WTC11 (cell line): ENCODE data around the gene NFS1. TPM values are rescaled to one million over a fixed set of nuclear protein-coding genes. Genes with fewer than 3 reads are reported as not detected.

Source experiments
- ATAC-seq: fragments of 200-7000 bp; cut with Tn5 transposase; 2 replicates; pipeline ENCODE4 v1.10.0; 2021; ENCODE audit warnings: mild to moderate bottlenecking, moderate library complexity
- CTCF ChIA-PET: fragments of 300-600 bp; sonication (Branson Sonifier 250); formaldehyde crosslinking; loops from one replicate; lab custom pipeline; 2021; ENCODE audit warnings: antibody characterized with exemption; lab: Charles Lee
- POLR2A ChIA-PET: fragments of 350-600 bp; sonication (Branson Sonifier 250); formaldehyde crosslinking; loops from one replicate; lab custom pipeline; 2021; ENCODE audit warnings: antibody characterized with exemption; lab: Charles Lee
- DNase-seq: peaks from one replicate; pipeline ENCODE4 v3.0.0; 2021; ENCODE audit warnings: low spot score
- H3K27ac Mint-ChIP-seq: 2 replicates; pipeline ENCODE4 v1.8.0; 2021; ENCODE audit warnings: mixed read lengths
- H3K27me3 Mint-ChIP-seq: 2 replicates; pipeline ENCODE4 v1.8.0; 2021; ENCODE audit warnings: low read depth, mild to moderate bottlenecking, moderate library complexity, mixed read lengths
- H3K36me3 Mint-ChIP-seq: 2 replicates; pipeline ENCODE4 v1.8.0; 2021; ENCODE audit warnings: mixed read lengths
- H3K4me1 Mint-ChIP-seq: 2 replicates; pipeline ENCODE4 v1.8.0; 2022; ENCODE audit warnings: mixed read lengths
- H3K4me3 Mint-ChIP-seq: 2 replicates; pipeline ENCODE4 v1.8.0; 2021; ENCODE audit warnings: mild to moderate bottlenecking, moderate library complexity, mixed read lengths
- H3K9me3 Mint-ChIP-seq: 2 replicates; pipeline ENCODE4 v1.8.0; 2021; ENCODE audit warnings: mixed read lengths
- ATF3 ChIP-seq: sonication (generic); formaldehyde crosslinking; conservative IDR thresholded peaks from 2 replicates; pipeline ENCODE4 v1.8.1; 2022; ENCODE audit warnings: mild to moderate bottlenecking, missing genetic modification reagents
- ERG ChIP-seq: fragments of 250-450 bp; sonication (Bioruptor Pico); IDR thresholded peaks from 2 replicates; pipeline ENCODE4 v1.8.0; 2021; ENCODE audit warnings: mild to moderate bottlenecking
- FOXJ3 ChIP-seq: sonication (generic); formaldehyde crosslinking; IDR thresholded peaks from 2 replicates; pipeline ENCODE4 v1.9.0; 2021; ENCODE audit warnings: missing genetic modification reagents, mild to moderate bottlenecking, borderline replicate concordance
- FOXP1 ChIP-seq: sonication (generic); formaldehyde crosslinking; IDR thresholded peaks from 2 replicates; pipeline ENCODE4 v1.8.0; 2022; ENCODE audit warnings: missing genetic modification reagents, mild to moderate bottlenecking, moderate library complexity, borderline replicate concordance
- KAT7 ChIP-seq: sonication (generic); formaldehyde crosslinking; IDR thresholded peaks from 2 replicates; pipeline ENCODE4 v1.8.1; 2023; ENCODE audit warnings: missing genetic modification reagents, mild to moderate bottlenecking, borderline replicate concordance
- NFATC4 ChIP-seq: fragments of 250-450 bp; sonication (Bioruptor Pico); IDR thresholded peaks from 2 replicates; pipeline ENCODE4 v1.9.0; 2021; ENCODE audit warnings: mild to moderate bottlenecking
- RELA ChIP-seq: sonication (generic); formaldehyde crosslinking; IDR thresholded peaks from 2 replicates; pipeline ENCODE4 v1.8.1; 2022; ENCODE audit warnings: missing genetic modification reagents, mild to moderate bottlenecking, borderline replicate concordance
- SMAD4 ChIP-seq: sonication (generic); formaldehyde crosslinking; IDR thresholded peaks from 2 replicates; pipeline ENCODE4 v1.8.0; 2022; ENCODE audit warnings: mild to moderate bottlenecking, missing genetic modification reagents
- SOX15 ChIP-seq: fragments of 250-450 bp; sonication (Bioruptor Pico); IDR thresholded peaks from 2 replicates; pipeline ENCODE4 v1.9.0; 2021; ENCODE audit warnings: mild to moderate bottlenecking
- SP1 ChIP-seq: sonication (generic); formaldehyde crosslinking; conservative IDR thresholded peaks from 2 replicates; pipeline ENCODE4 v1.8.1; 2022; ENCODE audit warnings: missing genetic modification reagents
- TCF7 ChIP-seq: sonication (generic); formaldehyde crosslinking; IDR thresholded peaks from 2 replicates; pipeline ENCODE4 v1.8.0; 2022; ENCODE audit warnings: mild to moderate bottlenecking, low read depth, missing genetic modification reagents, moderate library complexity
- TEAD4 ChIP-seq: sonication (generic); formaldehyde crosslinking; IDR thresholded peaks from 2 replicates; pipeline ENCODE4 v1.8.0; 2022; ENCODE audit warnings: mild to moderate bottlenecking, missing genetic modification reagents
- TP53 ChIP-seq: sonication (generic); formaldehyde crosslinking; IDR thresholded peaks from 2 replicates; pipeline ENCODE4 v1.8.1; 2023; ENCODE audit warnings: mild to moderate bottlenecking, missing genetic modification reagents
- USF1 ChIP-seq: sonication (generic); formaldehyde crosslinking; IDR thresholded peaks from 2 replicates; pipeline ENCODE4 v1.8.0; 2022; ENCODE audit warnings: mild to moderate bottlenecking, missing genetic modification reagents
- ZNF121 ChIP-seq: sonication (generic); formaldehyde crosslinking; IDR thresholded peaks from 2 replicates; pipeline ENCODE4 v1.8.0; 2023; ENCODE audit warnings: missing genetic modification reagents
- ZNF232 ChIP-seq: sonication (generic); formaldehyde crosslinking; IDR thresholded peaks from 2 replicates; pipeline ENCODE4 v1.8.0; 2022; ENCODE audit warnings: mild to moderate bottlenecking, missing genetic modification reagents
- ZNF263 ChIP-seq: sonication (generic); formaldehyde crosslinking; IDR thresholded peaks from 2 replicates; pipeline ENCODE4 v1.8.1; 2022; ENCODE audit warnings: low read depth, mild to moderate bottlenecking, moderate library complexity, missing genetic modification reagents
- ZNF416 ChIP-seq: fragments of 250-450 bp; sonication (Bioruptor Pico); IDR thresholded peaks from 2 replicates; pipeline ENCODE4 v1.9.0; 2021; ENCODE audit warnings: mild to moderate bottlenecking, inconsistent platforms
- ZNF423 ChIP-seq: fragments of 250-450 bp; sonication (Bioruptor Pico); IDR thresholded peaks from 2 replicates; pipeline ENCODE4 v2.1.2; 2022; ENCODE audit warnings: mild to moderate bottlenecking, moderate library complexity
- ZNF425 ChIP-seq: fragments of 250-450 bp; sonication (Bioruptor Pico); conservative IDR thresholded peaks from 2 replicates; pipeline ENCODE4 v1.9.0; 2021; ENCODE audit warnings: mild to moderate bottlenecking
- ZNF532 ChIP-seq: fragments of 250-450 bp; sonication (Bioruptor Pico); IDR thresholded peaks from 2 replicates; pipeline ENCODE4 v1.9.0; 2021; ENCODE audit warnings: mild to moderate bottlenecking, borderline replicate concordance
- total RNA-seq: library from RNA; stranded (reverse); gene quantifications from 3 replicates; pipeline ENCODE4 v1.2.3, GENCODE V29; 2021

NFS1 gene
- total RNA-seq, 1 experiment from 2014 or later = 36.1 TPM

- no peak for ATAC-seq
- H3K9me3 Mint-ChIP-seq = no peaks in the 10 kb centered on the region
- CTCF ChIA-PET = no interaction called here
These were observed 30.9 kb upstream of the NFS1 start for GRCh38 chr20:35729836-35730582.

GRCh38 chr20:35729283-35729807 is 30.2 kb upstream of the NFS1 start:
- no peak for TF ChIP-seq TP53 (CRISPR knock-in tag)
- TF ChIP-seq ZNF532 (CRISPR knock-in tag) = no peak
- TF ChIP-seq TEAD4 (CRISPR knock-in tag) = no peak
- no peak for TF ChIP-seq ZNF416
- no peak for TF ChIP-seq KAT7 (CRISPR knock-in tag)
- TF ChIP-seq ZNF423 (CRISPR knock-in tag) = no peak
- no peak for TF ChIP-seq ATF3 (CRISPR knock-in tag)
- TF ChIP-seq TCF7 = no peak
- TF ChIP-seq ERG (CRISPR knock-in tag) = no peak
- no peak for TF ChIP-seq SMAD4
- TF ChIP-seq FOXJ3 (CRISPR knock-in tag) = no peak
- TF ChIP-seq ZNF263 (CRISPR knock-in tag) = no peak
- no peak for TF ChIP-seq NFATC4 (CRISPR knock-in tag)
- no peak for TF ChIP-seq USF1
- no peak for TF ChIP-seq ZNF121
- TF ChIP-seq RELA (CRISPR knock-in tag) = no peak
- no peak for TF ChIP-seq ZNF232 (CRISPR knock-in tag)
- TF ChIP-seq FOXP1 (CRISPR knock-in tag) = no peak
- Mint-ChIP-seq H3K4me3 (no peak overlapping the region), H3K27ac (no peak overlapping the region), H3K27me3 (no peaks in the 10 kb centered on the region), H3K4me1 (peaks cover 1% of the 10 kb centered on the region; the same call in 1 of the 2 replicates), H3K36me3 (peaks cover 82% of the 10 kb centered on the region), H3K9me3 (no peaks in the 10 kb centered on the region)
- ChIA-PET CTCF (no interaction called here), POLR2A (interaction anchor here (0.6 to 4.3 kb wide), 2 partner anchors 13 to 246 kb away, joined by 3 to 17 read pairs; partner anchors contain the start of gene RBM39)
- ATAC-seq = no peak
- no peak for DNase-seq

More at GRCh38 chr20:35729836-35730582, 30.9 kb upstream of the NFS1 start:
- TF ChIP-seq ZNF425 (CRISPR knock-in tag) (peak; percentile 32; the same call in 1 of the 2 replicates), SOX15 (no peak), SP1 (CRISPR knock-in tag) (no peak)
- DNase-seq = no peak
- Mint-ChIP-seq H3K4me1 (peaks cover 2% of the 10 kb centered on the region; the same call in 1 of the 2 replicates), H3K4me3 (no peak overlapping the region), H3K27ac (0 out of 2 replicates have a peak overlapping the region, but pooled peaks have one; percentile 16), H3K36me3 (peaks cover 82% of the 10 kb centered on the region), H3K27me3 (no peaks in the 10 kb centered on the region)
- POLR2A ChIA-PET = interaction anchor here (0.7 kb wide), 1 partner anchor 12 kb away, joined by 3 read pairs; the partner anchor contains the start of gene RBM39
